B cell (primary cell): ENCODE data around the gene NCL.
"Not testable (repeated sequence)": the region's sequence is repeated elsewhere in the genome, so short reads cannot be mapped to it uniquely, and the experiment has no call there.

Source experiments
- CTCF ChIP-seq: fragments of 200-600 bp; IDR thresholded peaks from one replicate; pipeline ENCODE4 v1.8.0; 2022; ENCODE audit warnings: antibody characterized with exemption, mild to moderate bottlenecking
- EZH2 ChIP-seq: IDR thresholded peaks from 2 replicates; pipeline ENCODE4 v1.6.1; 2012; ENCODE audit warnings: borderline replicate concordance, low read depth, mild to moderate bottlenecking, moderate library complexity, low read length; ENCODE audit not compliant: insufficient read depth, poor library complexity, severe bottlenecking

GRCh38 chr2:231430437-231430836 lies 33.8 kb downstream of the NCL start:
- TF ChIP-seq CTCF, EZH2: not testable (repeated sequence)
